K562 (cell line): ENCODE data around the gene NET1. TPM values are rescaled to one million over a fixed set of nuclear protein-coding genes. Genes with fewer than 3 reads are reported as not detected.

ENCODE experiments used
- ATAC-seq: fragments of 200-7000 bp; cut with Tn5 transposase; 3 replicates; pipeline ENCODE4 v1.9.1; 2020; ENCODE audit warnings: moderate library complexity
- BruUV-seq: library from RNA; stranded (reverse); fragments of 400-500 nt; replicated peaks from 2 replicates; lab custom pipeline; 2021; lab: Mats Ljungman, UMichigan
- CTCF ChIA-PET: fragments of 300-600 bp; formaldehyde crosslinking; extraction: SDS; loops from one replicate; lab custom pipeline; 2021; ENCODE audit warnings: low intra/inter-chr PET ratio; lab: Yijun Ruan, JAX
- POLR2A ChIA-PET: fragments of 300-600, 350-650 bp; sonication (Branson Sonifier 250); formaldehyde crosslinking; extraction: SDS; loops from one replicate; lab custom pipeline; 2021; ENCODE audit warnings: antibody characterized with exemption, inconsistent platforms; lab: Yijun Ruan, JAX
- DNase-seq, 4 experiments: peaks; one replicate each; pipeline versions ENCODE4 v3.0.0 to v3.0.0-alpha.2; 2011 to 2018; ENCODE audit warnings: low spot score in 3 of 4, mixed read lengths in 3 of 4; ENCODE audit errors: extremely low read depth in 1 of 4
- FAIRE-seq: peaks from 2 replicates; lab custom pipeline; 2011; peaks lifted over from hg19 to GRCh38; lab: Jason Lieb, UNC
- H2AFZ ChIP-seq: 2 replicates; pipeline ENCODE4 v1.6.0; 2011; ENCODE audit warnings: low read depth, low read length, control low read depth, inconsistent platforms
- H3K27ac ChIP-seq: fragments of 200-600 bp; 3 replicates; pipeline ENCODE4 v1.8.0; 2011; ENCODE audit warnings: low read depth, mild to moderate bottlenecking, control low read depth, inconsistent platforms, low read length, moderate library complexity, mixed read lengths; ENCODE audit errors: extremely low read depth
- H3K27me3 ChIP-seq, 2 experiments: fragments of 300-600 bp in 1 of 2; 2 replicates in 1 of 2; 3 replicates in 1 of 2; pipeline versions ENCODE4 v1.6.0 to v1.8.0; 2011; ENCODE audit warnings: inconsistent platforms in 2 of 2, low read length in 2 of 2, mild to moderate bottlenecking in 1 of 2, mixed read lengths in 1 of 2, moderate library complexity in 1 of 2; ENCODE audit not compliant: control insufficient read depth in 2 of 2, insufficient read depth in 2 of 2
- H3K36me3 ChIP-seq: fragments of 300-600 bp; 3 replicates; pipeline ENCODE4 v1.8.0; 2011; ENCODE audit warnings: mild to moderate bottlenecking, low read length, inconsistent platforms; ENCODE audit not compliant: control insufficient read depth, insufficient read depth
- H3K4me1 ChIP-seq, 2 experiments: fragments of 200-600 bp in 1 of 2; replicated peaks in 1 of 2; 2 replicates in 1 of 2; 3 replicates in 1 of 2; pipeline versions ENCODE4 v1.5.1 to v1.8.0; 2011; ENCODE audit warnings: inconsistent platforms in 2 of 2, low read length in 2 of 2, mild to moderate bottlenecking in 1 of 2, mixed read lengths in 1 of 2, moderate library complexity in 1 of 2; ENCODE audit not compliant: control insufficient read depth in 2 of 2, insufficient read depth in 2 of 2
- H3K4me2 ChIP-seq: 2 replicates; pipeline ENCODE4 v1.6.1; 2011; ENCODE audit warnings: low read length, control low read depth, inconsistent platforms, mixed read lengths; ENCODE audit not compliant: insufficient read depth
- H3K4me3 ChIP-seq: fragments of 200-600 bp; sonication (generic), shearing (Covaris generic); 2 replicates; pipeline ENCODE4 v1.5.1; 2016; ENCODE audit warnings: control low read depth, inconsistent platforms
- H3K79me2 ChIP-seq: fragments of 200-600 bp; 3 replicates; pipeline ENCODE4 v1.8.0; 2011; ENCODE audit warnings: low read length, inconsistent platforms; ENCODE audit not compliant: control insufficient read depth, insufficient read depth
- H3K9ac ChIP-seq, 2 experiments: 2 replicates each; pipeline versions ENCODE4 v1.6.0 to v1.6.1; 2011; ENCODE audit warnings: low read depth in 2 of 2, low read length in 2 of 2, control low read depth in 1 of 2, inconsistent platforms in 1 of 2, mild to moderate bottlenecking in 1 of 2, mixed read lengths in 1 of 2; ENCODE audit not compliant: insufficient read depth in 1 of 2
- H3K9me1 ChIP-seq: one replicate; pipeline ENCODE4 v1.6.0; 2011; ENCODE audit warnings: inconsistent platforms, mild to moderate bottlenecking, low read length, moderate library complexity; ENCODE audit not compliant: control insufficient read depth, insufficient read depth
- H3K9me3 ChIP-seq: replicated peaks from 2 replicates; pipeline ENCODE4 v1.5.1; 2011; ENCODE audit warnings: low read depth, low read length, inconsistent platforms; ENCODE audit not compliant: control insufficient read depth, insufficient read depth
- H4K20me1 ChIP-seq: replicated peaks from 2 replicates; pipeline ENCODE4 v1.6.1; 2011; ENCODE audit warnings: low read length, inconsistent platforms, mixed read lengths; ENCODE audit not compliant: control insufficient read depth, insufficient read depth
- RBM25 ChIP-seq: fragments of 200-400 bp; formaldehyde crosslinking; IDR thresholded peaks from 2 replicates; pipeline ENCODE4 v1.6.1; 2018; ENCODE audit warnings: low read length, low read depth, moderate library complexity; ENCODE audit not compliant: severe bottlenecking
- WGBS: fragments of 100-300 bp; shearing (Covaris generic); methylation state at CpG from one replicate; pipeline ENCODE4 v1.1.6; 2016; ENCODE audit warnings: low coverage, mixed read lengths; ENCODE audit not compliant: insufficient coverage; ENCODE audit errors: missing lambda C conversion rate; 5-methylcytosine and 5-hydroxymethylcytosine counted together
- in situ Hi-C: fragments of 300-500 bp; cut with MboI; formaldehyde crosslinking; loops from 4 replicates; pipeline ENCODE4 v1.15.0; 2018; ENCODE audit warnings: inconsistent platforms, mixed read lengths
- intact Hi-C: fragments of 100-400 bp; cut with micrococcal nuclease; formaldehyde crosslinking; loops from 2 replicates; pipeline ENCODE4 v1.14.2; 2022
- polyA plus RNA-seq, 8 experiments: library from polyadenylated mRNA; depleted of rRNA in 4 of 8; stranded (reverse) in 5 of 8; unstranded in 3 of 8; fragments of >200 nt; fragmentation: Nextera tagmentation in 2 of 8; fragmentation: Illumina TruSeq in 1 of 8; extraction: Ambion mirVana in 2 of 8; extraction: Trizol in 1 of 8; gene quantifications; 2 replicates each; pipeline versions ENCODE4 v1.2.1 to v1.2.3, GENCODE V29; 2011 to 2014; ENCODE audit warnings: inconsistent platforms in 1 of 8, missing spikeins in 1 of 8
- total RNA-seq, 7 experiments: library from RNA; depleted of rRNA in 6 of 7; stranded (reverse); fragments of >200 nt in 6 of 7; fragmentation: Illumina TruSeq in 2 of 7; extraction: Trizol in 2 of 7; gene quantifications; 2 replicates each; pipeline versions ENCODE4 v1.2.1 to v1.2.3, GENCODE V29; 2011 to 2021; ENCODE audit warnings: low replicate concordance in 1 of 7
- TF ChIP-seq, protein P1 (sequence below): sonication (generic); formaldehyde crosslinking; IDR thresholded peaks from 2 replicates; pipeline ENCODE4 v1.8.1; 2023; ENCODE audit warnings: mild to moderate bottlenecking, missing genetic modification reagents

Gene NET1
- total and polyA plus RNA-seq, 9 of the 15 experiments (the other 6 are each of a cell fraction or from before 2014, with no cell fraction given): 47.4 to 258 (median 106) TPM

DNA sequence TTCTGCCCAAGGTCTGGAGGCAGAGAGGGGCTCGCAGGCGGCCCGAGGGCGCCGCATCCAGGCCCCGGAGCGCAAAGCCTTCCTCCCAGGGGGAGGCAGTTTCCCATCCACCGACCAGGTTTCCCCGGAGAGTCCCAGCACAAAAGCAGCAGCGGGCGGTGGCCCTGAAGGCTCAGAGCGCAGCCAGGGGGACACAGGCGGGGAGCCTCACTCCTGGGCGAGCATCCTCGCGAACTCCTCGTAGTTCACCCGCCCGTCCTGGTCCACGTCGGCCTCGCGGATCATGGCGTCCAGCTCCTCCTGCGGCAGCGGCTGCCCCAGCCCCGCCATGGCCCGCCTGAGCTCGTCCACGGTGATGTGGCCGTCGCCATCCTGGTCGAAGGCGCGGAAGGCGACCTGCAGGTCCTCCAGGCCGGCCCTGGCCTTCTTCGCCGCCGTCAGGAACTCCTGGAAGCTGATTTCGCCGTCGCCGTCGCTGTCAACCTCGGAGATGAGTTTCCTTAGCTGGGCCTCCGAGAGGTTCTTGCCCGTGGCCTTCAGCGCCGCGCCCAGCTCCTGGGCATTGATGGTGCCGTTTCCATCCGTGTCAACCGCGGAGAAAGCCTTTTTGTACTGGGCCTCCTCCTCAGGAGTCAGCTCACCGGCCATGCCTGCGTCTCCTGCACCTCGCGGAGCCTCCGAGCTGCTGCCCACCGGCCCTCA lies 86.6 kb downstream of the NET1 start:
- in situ Hi-C loops: no loop called here
- WGBS: 78% methylated on average over 45 of the region's 61 CpGs
- CTCF ChIA-PET: no interaction called here

More for the DNA sequence above, 86.6 kb downstream of the NET1 start:
- Histone ChIP-seq H3K36me3 (no peaks in the 10 kb centered on the region), H3K4me1 (peaks cover 15 to 48% of the 10 kb centered on the region in 2 experiments), H3K27ac (no peak overlapping the region), H3K79me2 (no peaks in the 10 kb centered on the region), H3K27me3 (peaks cover 0 to 17% of the 10 kb centered on the region in 2 experiments; a peak in 2 of 5 replicates), H3K4me2 (no peak overlapping the region), H3K9me3 (no peaks in the 10 kb centered on the region), H3K4me3 (no peak overlapping the region), H4K20me1 (no peaks in the 10 kb centered on the region), H3K9me1 (no peaks in the 10 kb centered on the region), H2AFZ (no peak overlapping the region), H3K9ac (no peak overlapping the region)
- intact Hi-C loops: no loop called here
- BruUV-seq: no TSS peak
- DNase-seq: no peak
- ATAC-seq: no peak
- FAIRE-seq: no peak
- POLR2A ChIA-PET: interaction anchor here (0.6 to 2.1 kb wide), 3 partner anchors 9 to 17 kb away, joined by 3 to 8 read pairs (median 4); no protein-coding TSS in a partner anchor
- no peak for TF ChIP-seq RBM25
- TF ChIP-seq, protein P1, sequence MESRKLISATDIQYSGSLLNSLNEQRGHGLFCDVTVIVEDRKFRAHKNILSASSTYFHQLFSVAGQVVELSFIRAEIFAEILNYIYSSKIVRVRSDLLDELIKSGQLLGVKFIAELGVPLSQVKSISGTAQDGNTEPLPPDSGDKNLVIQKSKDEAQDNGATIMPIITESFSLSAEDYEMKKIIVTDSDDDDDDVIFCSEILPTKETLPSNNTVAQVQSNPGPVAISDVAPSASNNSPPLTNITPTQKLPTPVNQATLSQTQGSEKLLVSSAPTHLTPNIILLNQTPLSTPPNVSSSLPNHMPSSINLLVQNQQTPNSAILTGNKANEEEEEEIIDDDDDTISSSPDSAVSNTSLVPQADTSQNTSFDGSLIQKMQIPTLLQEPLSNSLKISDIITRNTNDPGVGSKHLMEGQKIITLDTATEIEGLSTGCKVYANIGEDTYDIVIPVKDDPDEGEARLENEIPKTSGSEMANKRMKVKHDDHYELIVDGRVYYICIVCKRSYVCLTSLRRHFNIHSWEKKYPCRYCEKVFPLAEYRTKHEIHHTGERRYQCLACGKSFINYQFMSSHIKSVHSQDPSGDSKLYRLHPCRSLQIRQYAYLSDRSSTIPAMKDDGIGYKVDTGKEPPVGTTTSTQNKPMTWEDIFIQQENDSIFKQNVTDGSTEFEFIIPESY (CRISPR knock-in tag): peak; percentile 85
